PFSK-1 (cell line): ENCODE measurements around the gene SORCS1.

Experiments used
- POLR2AphosphoS5 ChIP-seq: IDR thresholded peaks from 2 replicates; pipeline ENCODE4 v1.6.1; 2012; ENCODE audit warnings: low read depth, mild to moderate bottlenecking, control low read depth, low read length, moderate library complexity
- REST ChIP-seq, 2 experiments: IDR thresholded peaks; 2 replicates each; pipeline versions ENCODE4 v1.6.1 to v1.8.0; 2011 to 2012; ENCODE audit warnings: low read depth in 2 of 2, low read length in 2 of 2, control low read depth in 1 of 2, inconsistent platforms in 1 of 2, mild to moderate bottlenecking in 1 of 2, moderate library complexity in 1 of 2; ENCODE audit not compliant: insufficient read depth in 1 of 2

GRCh38 chr10:106559442-106559841 is 605.1 kb downstream of the SORCS1 start:
- TF ChIP-seq POLR2AphosphoS5 (no peak), REST (IDR thresholded peaks at IDR 0.05; ENCODE audit: insufficient read depth in 1 of 2, low read depth in 2 of 2, low read length in 2 of 2) (no peak)
